Heart left ventricle (tissue), 16 donors: ENCODE results near the gene SHISA2. TPM values are rescaled to one million over a fixed set of nuclear protein-coding genes. Genes with fewer than 3 reads are reported as not detected.

ENCODE experiments used
- ATAC-seq, 4 donors: fragments of 200-7000 bp; cut with Tn5 transposase; one replicate each; pipeline ENCODE4 v1.9.1; 2020 to 2022; ENCODE audit warnings: moderate library complexity in 4 of 4, mild to moderate bottlenecking in 3 of 4, moderate number of reproducible peaks in 1 of 4
- DNase-seq, 5 donors: peaks; one replicate each; pipeline ENCODE4 v3.0.0-alpha.2; 2020
- H3K27ac ChIP-seq, 12 donors: fragments of 200-600 bp; sonication (generic) in 4 of 12; one replicate each; pipeline versions ENCODE4 v1.5.0 to v1.8.0; 2016 to 2022; ENCODE audit warnings: mild to moderate bottlenecking in 2 of 12
- H3K27me3 ChIP-seq, 9 donors: fragments of 200-600 bp; sonication (generic) in 2 of 9; one replicate each; pipeline versions ENCODE4 v1.5.1 to v1.8.0; 2016 to 2022; ENCODE audit warnings: mild to moderate bottlenecking in 3 of 9
- H3K36me3 ChIP-seq, 9 donors: fragments of 200-600 bp; sonication (generic) in 2 of 9; one replicate each; pipeline versions ENCODE4 v1.5.0 to v1.8.0; 2018 to 2022; ENCODE audit warnings: mild to moderate bottlenecking in 2 of 9
- H3K4me1 ChIP-seq, 12 donors: fragments of 200-600 bp; sonication (generic) in 4 of 12; one replicate each; pipeline versions ENCODE4 v1.5.0 to v1.8.0; 2016 to 2022; ENCODE audit warnings: mild to moderate bottlenecking in 3 of 12
- H3K4me3 ChIP-seq, 12 donors: fragments of 200-600 bp; sonication (generic) in 4 of 12; one replicate each; pipeline versions ENCODE4 v1.5.0 to v1.8.0; 2017 to 2022; ENCODE audit warnings: mild to moderate bottlenecking in 9 of 12, moderate library complexity in 4 of 12
- H3K9me3 ChIP-seq, 12 donors: fragments of 200-600 bp; sonication (generic) in 4 of 12; one replicate each; pipeline versions ENCODE4 v1.5.0 to v1.8.0; 2016 to 2022; ENCODE audit warnings: mild to moderate bottlenecking in 1 of 12
- POLR2A ChIP-seq, 2 donors: fragments of 450-650 bp; IDR thresholded peaks; one replicate each; pipeline ENCODE4 v1.6.1; 2017; ENCODE audit warnings: antibody characterized with exemption in 2 of 2, mild to moderate bottlenecking in 2 of 2, moderate library complexity in 2 of 2
- WGBS, 4 donors: extraction: QIAGEN DNeasy Blood & Tissue Kit in 2 of 4; methylation state at CpG; one replicate each; pipeline versions ENCODE4 v1.1.5 to v1.1.7; 2013 to 2018; 5-methylcytosine and 5-hydroxymethylcytosine counted together
- intact Hi-C, 10 donors: fragments of 100-400 bp; cut with DNase I; formaldehyde crosslinking; loops; one replicate each; pipeline versions ENCODE4 v1.11.1 to v1.14.2; 2022
- polyA plus RNA-seq, 2 donors: library from polyadenylated mRNA; stranded (reverse); fragments of 200-250 nt; gene quantifications; one replicate each; pipeline ENCODE4 v1.2.3, GENCODE V29; 2013
- total RNA-seq, 9 donors: library from RNA; depleted of rRNA in 2 of 9; stranded (reverse); fragments of >200 nt in 2 of 9; fragmentation: NEBNext Ultra II Directional in 3 of 9; extraction: Animal tissue kit (Norgen Biotek cat#: 25700) in 3 of 9; gene quantifications; one replicate each; pipeline versions ENCODE4 v1.1.0 to v1.2.4, GENCODE V29; 2016 to 2023
- TF ChIP-seq, protein P1 (sequence below), 12 donors: fragments of 200-600 bp; sonication (generic) in 4 of 12; IDR thresholded peaks; one replicate each; pipeline versions ENCODE4 v1.5.0 to v1.8.0; 2018 to 2022; ENCODE audit warnings: antibody characterized with exemption in 12 of 12, mild to moderate bottlenecking in 5 of 12
- donor health status: ischemic (EF 13 %, LVEDD 7.1; RV severe dilation, severe dysfunction).
- donor health status: healthy with polysubstance abuse.
- donor health status: DM: no; HTN: yes; CAD: no.
- donor health status: DM: no; HTN: no; CAD: no.
- donor health status: ischemic (EF 25% LVEDD 6.9; RV normal size, moderate dysfunction).
- donor health status: ischemic (EF 25% LVEDD 5.7; RV mildly dilated, moderate dysfunction).
- donor health status: healthy.
- donor health status: DM: yes; HTN: yes; CAD: no.
- donor health status: ischemic (EF 35%, LVEDD 5.7; RV mildly dilated, moderate dysfunction).
- donor health status: nonischemic (EF 11% LVEDD 7.7; RV severe dilation, severe dysfunction).
- donor health status: DM: yes; HTN: yes; CAD: no.
- donor health status: PGD.
- donor health status: ischemic (EF 29% LVEDD 5.4; RV normal size, mild dysfunction).
- donor health status: nonischemic (EF 23%, LVEDD 6.1; RV moderate dilation, normal function).

The SHISA2 gene
- total and polyA plus RNA-seq, 11 donors: 0.08 to 0.72 (median 0.12) TPM; not detected in 1

GRCh38 chr13:26019881-26020870 lies 31.6 kb downstream of the SHISA2 start:
- Histone ChIP-seq H3K36me3 (no peaks in the 10 kb centered on the region), H3K4me1 (peaks cover 0 to 49% (median 23%) of the 10 kb centered on the region in 12 donors), H3K9me3 (no peaks in the 10 kb centered on the region), H3K4me3 (no peak overlapping the region), H3K27ac (no peak overlapping the region), H3K27me3 (peaks cover 0 to 12% (median 4%) of the 10 kb centered on the region in 9 donors)
- 82 to 84% (median 83%) methylated on average over 22 of the region's 22 CpGs for WGBS, 4 donors
- TF ChIP-seq POLR2A (IDR thresholded peaks at IDR 0.05): no peak
- TF ChIP-seq, protein P1, sequence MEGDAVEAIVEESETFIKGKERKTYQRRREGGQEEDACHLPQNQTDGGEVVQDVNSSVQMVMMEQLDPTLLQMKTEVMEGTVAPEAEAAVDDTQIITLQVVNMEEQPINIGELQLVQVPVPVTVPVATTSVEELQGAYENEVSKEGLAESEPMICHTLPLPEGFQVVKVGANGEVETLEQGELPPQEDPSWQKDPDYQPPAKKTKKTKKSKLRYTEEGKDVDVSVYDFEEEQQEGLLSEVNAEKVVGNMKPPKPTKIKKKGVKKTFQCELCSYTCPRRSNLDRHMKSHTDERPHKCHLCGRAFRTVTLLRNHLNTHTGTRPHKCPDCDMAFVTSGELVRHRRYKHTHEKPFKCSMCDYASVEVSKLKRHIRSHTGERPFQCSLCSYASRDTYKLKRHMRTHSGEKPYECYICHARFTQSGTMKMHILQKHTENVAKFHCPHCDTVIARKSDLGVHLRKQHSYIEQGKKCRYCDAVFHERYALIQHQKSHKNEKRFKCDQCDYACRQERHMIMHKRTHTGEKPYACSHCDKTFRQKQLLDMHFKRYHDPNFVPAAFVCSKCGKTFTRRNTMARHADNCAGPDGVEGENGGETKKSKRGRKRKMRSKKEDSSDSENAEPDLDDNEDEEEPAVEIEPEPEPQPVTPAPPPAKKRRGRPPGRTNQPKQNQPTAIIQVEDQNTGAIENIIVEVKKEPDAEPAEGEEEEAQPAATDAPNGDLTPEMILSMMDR (IDR thresholded peaks at IDR 0.05): no peak
- intact Hi-C loops: no loop called here
- DNase-seq (no peak), ATAC-seq (no peak)

- Histone ChIP-seq H3K36me3 (no peaks in the 10 kb centered on the region), H3K27me3 (peaks cover 0 to 12% (median 4%) of the 10 kb centered on the region in 9 donors), H3K4me3 (no peak overlapping the region), H3K9me3 (peaks cover 0 to 3% (median 0%) of the 10 kb centered on the region in 12 donors), H3K4me1 (peaks cover 0 to 49% (median 20%) of the 10 kb centered on the region in 12 donors), H3K27ac (no peak overlapping the region)
- TF ChIP-seq, protein P1 (IDR thresholded peaks at IDR 0.05): no peak
- TF ChIP-seq POLR2A (IDR thresholded peaks at IDR 0.05): no peak
- ATAC-seq (no peak), DNase-seq (no peak)
- 89 to 93% (median 91%) methylated on average over 7 of the region's 7 CpGs for WGBS, 4 donors
- intact Hi-C loops: no loop called here
Observed at GRCh38 chr13:26019251-26019650, 32.6 kb downstream of the SHISA2 start.

DNA sequence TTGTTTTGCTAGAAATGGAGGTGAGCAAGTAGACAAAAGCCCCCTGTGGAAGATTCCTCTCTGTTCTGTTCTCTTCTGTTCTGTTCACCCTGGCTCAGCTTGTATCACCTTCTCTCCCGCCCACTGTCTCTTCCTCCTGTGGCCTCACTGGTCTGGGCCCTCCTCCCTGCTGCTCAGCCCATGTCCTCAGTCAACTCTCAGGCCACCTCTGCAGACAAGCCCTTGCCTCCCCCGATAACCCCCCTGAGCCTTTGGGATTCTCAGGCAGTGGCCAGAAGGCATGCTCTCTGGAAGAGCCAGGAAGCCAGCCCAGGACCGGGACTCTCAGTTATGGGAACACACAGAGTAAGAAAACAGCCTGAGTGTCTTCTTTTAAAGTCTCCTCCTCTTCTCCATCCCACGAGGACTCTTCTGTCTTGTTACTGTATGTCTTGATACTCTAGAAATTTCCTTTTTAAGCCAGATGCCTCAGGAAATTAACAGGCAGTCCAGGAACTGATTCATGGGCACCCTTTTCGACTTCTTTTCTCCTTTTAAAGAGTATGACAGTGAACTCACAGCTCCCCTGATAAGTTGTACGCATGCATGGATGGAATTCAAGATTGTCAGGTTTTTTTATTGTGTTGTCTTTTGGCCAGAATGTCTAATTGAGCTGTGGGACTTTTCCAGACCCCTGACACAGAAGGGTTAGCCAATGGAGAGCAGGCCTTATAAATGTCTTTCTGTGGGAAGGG lies 33.7 kb downstream of the SHISA2 start:
- H3K4me1 ChIP-seq: peaks cover 0 to 44% (median 19%) of the 10 kb centered on the region in 12 donors
- DNase-seq (no peak), ATAC-seq (no peak)
- H3K4me3 ChIP-seq: no peak overlapping the region
- 60 to 72% (median 66%) methylated on average over 6 of the region's 6 CpGs for WGBS, 4 donors
- H3K36me3 ChIP-seq: no peaks in the 10 kb centered on the region
- H3K27ac ChIP-seq: peak overlapping the region in 2 of 12 donors; percentile 5 to 22
- H3K27me3 ChIP-seq: peaks cover 0 to 17% (median 5%) of the 10 kb centered on the region in 9 donors
- no peak for TF ChIP-seq POLR2A (IDR thresholded peaks at IDR 0.05)
- TF ChIP-seq, protein P1 (IDR thresholded peaks at IDR 0.05): no peak
- H3K9me3 ChIP-seq: peaks cover 0 to 9% (median 0%) of the 10 kb centered on the region in 12 donors
- intact Hi-C loops: no loop called here
